GM18858 (cell line): ENCODE data around the gene XKR3.
"Not testable (repeated sequence)": the region's sequence is repeated elsewhere in the genome, so short reads cannot be mapped to it uniquely, and the experiment has no call there.

Source experiments
- ATAC-seq: cut with Tn5 transposase; IDR thresholded peaks from one replicate; pipeline ENCODE4 v1.9.1; 2021; ENCODE audit not compliant: unreplicated experiment

XKR3 gene

GRCh38 chr22:16748160-16748929 lies 76.9 kb downstream of the XKR3 start:
- not testable (repeated sequence) for ATAC-seq

DNA sequence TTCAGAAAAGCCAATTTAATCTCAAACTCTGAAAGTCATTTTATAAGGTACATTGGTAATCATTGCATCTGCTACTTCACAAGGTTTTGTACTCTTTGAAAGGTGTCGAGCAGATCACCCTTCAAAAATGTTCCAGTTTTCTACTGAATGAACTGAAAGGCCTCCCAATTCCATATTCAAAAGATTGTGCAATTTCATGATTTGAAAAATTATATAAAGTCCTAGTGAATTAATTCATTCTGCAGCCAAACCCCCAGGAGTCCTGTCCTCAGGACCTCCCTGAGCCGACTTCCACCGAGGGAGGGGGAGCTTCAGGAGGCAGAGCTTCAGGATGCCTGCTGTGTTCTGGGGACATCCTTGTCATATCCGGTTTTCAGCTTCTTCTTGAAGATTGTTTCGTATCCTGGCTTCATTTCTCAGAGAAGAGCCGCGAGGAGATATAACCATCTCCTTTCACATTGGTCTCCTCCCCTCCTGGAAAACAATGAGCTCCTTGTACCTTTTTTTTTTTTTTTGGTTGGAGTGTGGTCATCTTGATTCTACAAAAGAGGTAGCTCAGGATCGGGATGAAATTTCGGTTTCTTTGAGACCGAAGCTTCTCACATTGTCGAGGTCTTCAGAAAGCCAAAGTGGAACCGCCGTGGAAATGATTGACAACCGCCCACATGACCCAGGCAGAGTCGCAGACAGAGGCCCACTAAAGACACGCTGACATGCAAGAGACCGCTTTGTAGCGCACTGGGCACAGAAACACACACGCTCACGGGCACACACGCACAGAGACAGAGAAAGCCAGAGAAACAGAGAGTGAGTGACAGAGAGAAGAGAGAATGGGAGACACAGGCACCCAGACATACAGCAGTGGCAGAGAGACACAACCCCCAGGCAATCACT lies 77.7 kb downstream of the XKR3 start:
- ATAC-seq, result not testable (repeated sequence)

GRCh38 chr22:16734271-16734670 lies 90.9 kb downstream of the XKR3 start:
- ATAC-seq, result not testable (repeated sequence)
